HepG2 (cell line): ENCODE results near the gene RANBP3L. TPM values are rescaled to one million over a fixed set of nuclear protein-coding genes. Genes with fewer than 3 reads are reported as not detected.
"Not testable (repeated sequence)": the region's sequence is repeated elsewhere in the genome, so short reads cannot be mapped to it uniquely, and the experiment has no call there.

Experiments used
- ATAC-seq: fragments of 200-7000 bp; cut with Tn5 transposase; 3 replicates; pipeline ENCODE4 v1.9.1; 2020; ENCODE audit warnings: mild to moderate bottlenecking, moderate library complexity
- BruUV-seq: library from RNA; stranded (reverse); fragments of 400-500 nt; replicated peaks from 2 replicates; lab custom pipeline; 2021; lab: Mats Ljungman, UMichigan
- CTCF ChIA-PET: fragments of 300-600 bp; formaldehyde crosslinking; extraction: SDS; loops from one replicate; lab custom pipeline; 2021; ENCODE audit warnings: low total read pairs, inconsistent platforms, low intra/inter-chr PET ratio; lab: Yijun Ruan, JAX
- POLR2A ChIA-PET: fragments of 350-600 bp; sonication (Branson Sonifier 250); formaldehyde crosslinking; loops from one replicate; lab custom pipeline; 2020; ENCODE audit warnings: antibody characterized with exemption, inconsistent platforms; lab: Yijun Ruan, JAX
- DNase-seq: peaks from one replicate; pipeline ENCODE4 v3.0.0-alpha.2; 2015; ENCODE audit warnings: low spot score
- FAIRE-seq: peaks from 3 replicates; lab custom pipeline; 2011; peaks lifted over from hg19 to GRCh38; lab: Jason Lieb, UNC
- H2AFZ ChIP-seq: one replicate; pipeline ENCODE4 v1.6.1; 2011; ENCODE audit warnings: low read length, inconsistent platforms
- H3K27ac ChIP-seq: fragments of 300-600 bp; 3 replicates; pipeline ENCODE4 v1.8.0; 2011; ENCODE audit warnings: mixed run types, mild to moderate bottlenecking, mixed read lengths, low read length, inconsistent platforms; ENCODE audit not compliant: insufficient read depth; ENCODE audit errors: extremely low read length
- H3K27me3 ChIP-seq, 2 experiments: fragments of 200-600 bp in 1 of 2; 2 replicates in 1 of 2; 3 replicates in 1 of 2; pipeline versions ENCODE4 v1.6.0 to v1.8.0; 2011; ENCODE audit warnings: low read length in 2 of 2, mild to moderate bottlenecking in 2 of 2, moderate library complexity in 2 of 2, inconsistent platforms in 1 of 2; ENCODE audit not compliant: insufficient read depth in 2 of 2, control insufficient read depth in 1 of 2
- H3K36me3 ChIP-seq, 2 experiments: fragments of 200-600 bp in 1 of 2; replicated peaks in 1 of 2; 2 replicates in 1 of 2; 3 replicates in 1 of 2; pipeline versions ENCODE4 v1.5.1 to v1.8.0; 2011; ENCODE audit warnings: low read length in 2 of 2, inconsistent platforms in 1 of 2; ENCODE audit not compliant: insufficient read depth in 2 of 2, control insufficient read depth in 1 of 2
- H3K4me1 ChIP-seq: 2 replicates; pipeline ENCODE4 v1.5.1; 2012; ENCODE audit warnings: low read length, inconsistent platforms; ENCODE audit not compliant: insufficient read depth
- H3K4me2 ChIP-seq: 2 replicates; pipeline ENCODE4 v1.6.0; 2011; ENCODE audit warnings: low read depth, low read length, inconsistent platforms
- H3K4me3 ChIP-seq, 3 experiments: fragments of 200-600 bp in 1 of 3; sonication (generic), shearing (Covaris generic) in 1 of 3; replicated peaks in 1 of 3; 2 replicates each; pipeline ENCODE4 v1.5.1; 2011 to 2016; ENCODE audit warnings: low read length in 3 of 3, inconsistent platforms in 2 of 3, low read depth in 2 of 3, mild to moderate bottlenecking in 2 of 3, control low read depth in 1 of 3, mixed read lengths in 1 of 3; ENCODE audit not compliant: insufficient read depth in 1 of 3
- H3K79me2 ChIP-seq: one replicate; pipeline ENCODE4 v1.6.1; 2011; ENCODE audit warnings: low read length, inconsistent platforms; ENCODE audit not compliant: insufficient read depth
- H3K9ac ChIP-seq: 2 replicates; pipeline ENCODE4 v1.6.0; 2011; ENCODE audit warnings: mild to moderate bottlenecking, low read depth, low read length, inconsistent platforms; ENCODE audit not compliant: insufficient read depth
- H3K9me3 ChIP-seq: 2 replicates; pipeline ENCODE4 v1.5.1; 2012; ENCODE audit warnings: mild to moderate bottlenecking, low read length
- H4K20me1 ChIP-seq: 2 replicates; pipeline ENCODE4 v1.6.0; 2011; ENCODE audit warnings: inconsistent platforms, mild to moderate bottlenecking, low read length, moderate library complexity; ENCODE audit not compliant: insufficient read depth
- FOXK2 ChIP-seq: fragments of 450-650 bp; IDR thresholded peaks from 2 replicates; pipeline ENCODE4 v1.6.1; 2016
- MAFF ChIP-seq: IDR thresholded peaks from 2 replicates; pipeline ENCODE4 v1.6.1; 2011; ENCODE audit warnings: low read depth, low read length, improper control_type of control experiment
- MAFK ChIP-seq, 2 experiments: IDR thresholded peaks in 1 of 2; conservative IDR thresholded peaks in 1 of 2; 2 replicates each; pipeline ENCODE4 v1.6.1; 2011; ENCODE audit warnings: improper control_type of control experiment in 2 of 2, low read length in 2 of 2
- PHF5A ChIP-seq: IDR thresholded peaks from one replicate; pipeline ENCODE4 v1.6.1; 2018; ENCODE audit warnings: low read depth, missing genetic modification reagents; ENCODE audit not compliant: unreplicated experiment
- ZNF562 ChIP-seq: sonication (generic); formaldehyde crosslinking; IDR thresholded peaks from 2 replicates; pipeline ENCODE4 v1.8.0; 2022; ENCODE audit warnings: missing genetic modification reagents, borderline replicate concordance
- WGBS: methylation state at CpG from one replicate; pipeline ENCODE4 v1.1.6; 2017; ENCODE audit warnings: low lambda C conversion rate; 5-methylcytosine and 5-hydroxymethylcytosine counted together
- in situ Hi-C: cut with HindIII; loops from 2 replicates; pipeline ENCODE4 v1.10.0; 2017; ENCODE audit warnings: low pct_unique_long_range_greater_than_20kb; ENCODE audit not compliant: extremely low pct_ligation_motif_present
- intact Hi-C: fragments of 100-400 bp; cut with micrococcal nuclease; formaldehyde crosslinking; loops from one replicate; pipeline ENCODE4 v1.10.0; 2022; ENCODE audit not compliant: unreplicated experiment
- polyA plus RNA-seq, 8 experiments: library from polyadenylated mRNA; depleted of rRNA in 3 of 8; stranded (reverse) in 7 of 8; unstranded in 1 of 8; fragments of >200 nt; fragmentation: Illumina TruSeq in 4 of 8; extraction: Trizol in 4 of 8; gene quantifications; 2 replicates each; pipeline versions ENCODE4 v1.2.1 to v1.2.3, GENCODE V29; 2011 to 2016; ENCODE audit warnings: low read depth in 4 of 8, missing spikeins in 1 of 8, mixed read lengths in 1 of 8; ENCODE audit not compliant: insufficient read depth in 1 of 8
- total RNA-seq, 5 experiments: library from RNA; depleted of rRNA; stranded (reverse); fragments of >200 nt; fragmentation: Illumina TruSeq; extraction: Trizol; gene quantifications; 2 replicates each; pipeline ENCODE4 v1.2.3, GENCODE V29; 2016; ENCODE audit warnings: low read depth in 1 of 5
- TF ChIP-seq, protein P1 (sequence below): sonication (generic); formaldehyde crosslinking; IDR thresholded peaks from 2 replicates; pipeline ENCODE4 v1.4.0; 2020; ENCODE audit warnings: missing genetic modification reagents, low read depth, mild to moderate bottlenecking, borderline replicate concordance
- TF ChIP-seq, protein P2 (sequence below): sonication (generic); formaldehyde crosslinking; IDR thresholded peaks from 2 replicates; pipeline ENCODE4 v1.5.1; 2020; ENCODE audit warnings: mild to moderate bottlenecking, missing genetic modification reagents, moderate library complexity

RANBP3L gene
- total and polyA plus RNA-seq, 2 of the 13 experiments (the other 11 are each of a cell fraction or from before 2014, with no cell fraction given), result 0.09 TPM; not detected in 1

DNA sequence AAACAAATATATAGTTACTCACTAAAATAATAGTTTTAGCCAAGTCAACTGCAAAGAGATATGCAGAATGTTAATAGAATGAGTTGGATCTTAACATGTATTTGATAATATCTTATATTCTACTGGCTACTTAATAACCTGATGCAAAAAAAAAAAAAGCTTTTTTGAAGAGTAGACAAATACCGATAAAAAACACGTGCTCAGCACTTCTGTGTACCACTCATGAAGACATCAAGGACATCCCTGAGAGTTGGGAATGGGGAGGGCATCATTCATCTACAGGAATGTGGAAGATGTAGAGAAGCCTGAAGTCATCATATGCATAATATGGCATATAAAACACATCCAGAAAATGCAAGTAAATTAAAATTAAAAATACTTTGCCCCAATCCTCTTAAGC, 43.2 kb upstream of the RANBP3L start:
- CTCF ChIA-PET, result no interaction called here
- 0% methylated on average over 2 of the region's 2 CpGs for WGBS

DNA sequence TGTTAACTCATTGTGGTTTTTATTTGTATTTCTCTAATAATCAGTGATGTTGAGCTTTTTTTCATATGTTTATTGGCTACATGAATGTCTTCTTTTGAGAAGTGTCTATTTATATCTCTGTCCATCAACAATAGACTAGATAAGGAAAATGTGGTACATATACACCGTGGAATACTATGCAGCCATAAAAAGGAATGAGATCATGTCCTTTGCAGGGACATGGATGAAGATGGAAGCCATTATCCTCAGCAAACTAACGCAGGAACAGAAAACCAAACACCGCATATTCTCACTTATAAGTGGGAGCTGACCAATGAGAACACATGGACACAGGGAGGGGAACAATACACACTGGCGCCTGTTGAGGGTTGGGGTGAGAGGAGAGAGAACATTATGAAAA, 40.0 kb upstream of the RANBP3L start:
- intact Hi-C loops, H3K4me3 ChIP-seq, ATAC-seq, H3K9ac ChIP-seq, H3K27ac ChIP-seq, H3K36me3 ChIP-seq, BruUV-seq, H3K4me1 ChIP-seq, FAIRE-seq, POLR2A ChIA-PET, in situ Hi-C loops, H2AFZ ChIP-seq, H3K9me3 ChIP-seq, H4K20me1 ChIP-seq, H3K4me2 ChIP-seq, CTCF ChIA-PET, DNase-seq, H3K27me3 ChIP-seq, H3K79me2 ChIP-seq: not testable (repeated sequence)
- 30% methylated on average over 4 of the region's 4 CpGs for WGBS

More for the DNA sequence above, 43.2 kb upstream of the RANBP3L start:
- ATAC-seq (no peak), DNase-seq (no peak), FAIRE-seq (no peak)
- no peak overlapping the region for H2AFZ ChIP-seq
- no peak overlapping the region for H3K27ac ChIP-seq
- H3K4me1 ChIP-seq, result no peaks in the 10 kb centered on the region
- no peak overlapping the region for H3K4me3 ChIP-seq
- no peak overlapping the region for H3K9ac ChIP-seq
- H4K20me1 ChIP-seq, result no peaks in the 10 kb centered on the region
- no peaks in the 10 kb centered on the region for H3K79me2 ChIP-seq
- in situ Hi-C loops, result no loop called here
- no peaks in the 10 kb centered on the region for H3K27me3 ChIP-seq
- no peaks in the 10 kb centered on the region; the same call in 1 of the 2 replicates for H3K9me3 ChIP-seq
- TF ChIP-seq MAFF, result peak; percentile 76
- TF ChIP-seq, protein P1, sequence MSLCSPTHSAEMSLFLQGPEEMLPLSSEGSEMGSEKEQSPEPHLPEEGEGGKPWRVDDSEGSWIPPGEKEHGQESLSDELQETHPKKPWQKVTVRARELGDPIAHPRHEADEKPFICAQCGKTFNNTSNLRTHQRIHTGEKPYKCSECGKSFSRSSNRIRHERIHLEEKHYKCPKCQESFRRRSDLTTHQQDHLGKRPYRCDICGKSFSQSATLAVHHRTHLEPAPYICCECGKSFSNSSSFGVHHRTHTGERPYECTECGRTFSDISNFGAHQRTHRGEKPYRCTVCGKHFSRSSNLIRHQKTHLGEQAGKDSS, result no peak
- TF ChIP-seq ZNF562 (CRISPR knock-in tag), result no peak
- no peak for TF ChIP-seq PHF5A (CRISPR knock-in tag)
- TF ChIP-seq FOXK2, result no peak
- TF ChIP-seq, protein P2, sequence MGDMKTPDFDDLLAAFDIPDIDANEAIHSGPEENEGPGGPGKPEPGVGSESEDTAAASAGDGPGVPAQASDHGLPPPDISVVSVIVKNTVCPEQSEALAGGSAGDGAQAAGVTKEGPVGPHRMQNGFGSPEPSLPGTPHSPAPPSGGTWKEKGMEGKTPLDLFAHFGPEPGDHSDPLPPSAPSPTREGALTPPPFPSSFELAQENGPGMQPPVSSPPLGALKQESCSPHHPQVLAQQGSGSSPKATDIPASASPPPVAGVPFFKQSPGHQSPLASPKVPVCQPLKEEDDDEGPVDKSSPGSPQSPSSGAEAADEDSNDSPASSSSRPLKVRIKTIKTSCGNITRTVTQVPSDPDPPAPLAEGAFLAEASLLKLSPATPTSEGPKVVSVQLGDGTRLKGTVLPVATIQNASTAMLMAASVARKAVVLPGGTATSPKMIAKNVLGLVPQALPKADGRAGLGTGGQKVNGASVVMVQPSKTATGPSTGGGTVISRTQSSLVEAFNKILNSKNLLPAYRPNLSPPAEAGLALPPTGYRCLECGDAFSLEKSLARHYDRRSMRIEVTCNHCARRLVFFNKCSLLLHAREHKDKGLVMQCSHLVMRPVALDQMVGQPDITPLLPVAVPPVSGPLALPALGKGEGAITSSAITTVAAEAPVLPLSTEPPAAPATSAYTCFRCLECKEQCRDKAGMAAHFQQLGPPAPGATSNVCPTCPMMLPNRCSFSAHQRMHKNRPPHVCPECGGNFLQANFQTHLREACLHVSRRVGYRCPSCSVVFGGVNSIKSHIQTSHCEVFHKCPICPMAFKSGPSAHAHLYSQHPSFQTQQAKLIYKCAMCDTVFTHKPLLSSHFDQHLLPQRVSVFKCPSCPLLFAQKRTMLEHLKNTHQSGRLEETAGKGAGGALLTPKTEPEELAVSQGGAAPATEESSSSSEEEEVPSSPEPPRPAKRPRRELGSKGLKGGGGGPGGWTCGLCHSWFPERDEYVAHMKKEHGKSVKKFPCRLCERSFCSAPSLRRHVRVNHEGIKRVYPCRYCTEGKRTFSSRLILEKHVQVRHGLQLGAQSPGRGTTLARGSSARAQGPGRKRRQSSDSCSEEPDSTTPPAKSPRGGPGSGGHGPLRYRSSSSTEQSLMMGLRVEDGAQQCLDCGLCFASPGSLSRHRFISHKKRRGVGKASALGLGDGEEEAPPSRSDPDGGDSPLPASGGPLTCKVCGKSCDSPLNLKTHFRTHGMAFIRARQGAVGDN (CRISPR knock-in tag), result no peak
- TF ChIP-seq MAFK (conservative IDR thresholded peaks at IDR 0.05 in 1 of 2, IDR thresholded peaks at IDR 0.05 in 1 of 2; ENCODE audit: low read length in 2 of 2), result peak; percentile 66 to 85
- intact Hi-C loops, result no loop called here
- H3K4me2 ChIP-seq, result no peak overlapping the region
- H3K36me3 ChIP-seq, result no peaks in the 10 kb centered on the region
- BruUV-seq, result no TSS peak
- POLR2A ChIA-PET, result no interaction called here
